HepG2 (cell line): ENCODE measurements around the gene NAV2.

Experiments used
- AHDC1 ChIP-seq: sonication (generic); formaldehyde crosslinking; IDR thresholded peaks from 2 replicates; pipeline ENCODE4 v1.5.1; 2020; ENCODE audit warnings: mild to moderate bottlenecking, missing genetic modification reagents, borderline replicate concordance
- EZH2 ChIP-seq: conservative IDR thresholded peaks from 2 replicates; pipeline ENCODE4 v1.6.1; 2012; ENCODE audit warnings: mild to moderate bottlenecking, low read depth, low read length, moderate library complexity
- MXI1 ChIP-seq: IDR thresholded peaks from 3 replicates; pipeline ENCODE4 v1.6.1; 2012; ENCODE audit warnings: low read depth, low read length, inconsistent platforms, borderline replicate concordance
- NFE2 ChIP-seq: sonication (generic); formaldehyde crosslinking; IDR thresholded peaks from 2 replicates; pipeline ENCODE4 v1.4.0; 2020; ENCODE audit warnings: missing genetic modification reagents
- NFRKB ChIP-seq: fragments of 450-650 bp; IDR thresholded peaks from 2 replicates; pipeline ENCODE4 v1.6.1; 2017
- POLR2A ChIP-seq, 2 experiments: IDR thresholded peaks; 2 replicates each; pipeline ENCODE4 v1.6.1; 2011; ENCODE audit warnings: low read depth in 2 of 2, low read length in 2 of 2, mild to moderate bottlenecking in 1 of 2, moderate library complexity in 1 of 2; ENCODE audit not compliant: insufficient read depth in 1 of 2
- POLR2AphosphoS5 ChIP-seq: IDR thresholded peaks from 2 replicates; pipeline ENCODE4 v1.6.1; 2012; ENCODE audit warnings: low read depth, low read length
- U2AF1 ChIP-seq: fragments of 200-400 bp; formaldehyde crosslinking; optimal IDR thresholded peaks from 2 replicates; pipeline ENCODE3; 2017; ENCODE audit warnings: mild to moderate bottlenecking, low read depth, low read length
- USF2 ChIP-seq, 2 experiments: sonication (generic) in 1 of 2; formaldehyde crosslinking in 1 of 2; IDR thresholded peaks; 2 replicates each; pipeline versions ENCODE4 v1.5.1 to v1.6.1; 2011 to 2020; ENCODE audit warnings: borderline replicate concordance in 1 of 2, low read depth in 1 of 2, low read length in 1 of 2, mild to moderate bottlenecking in 1 of 2, missing genetic modification reagents in 1 of 2, moderate library complexity in 1 of 2
- YY1 ChIP-seq: IDR thresholded peaks from 2 replicates; pipeline ENCODE4 v1.6.1; 2011; ENCODE audit warnings: low read length, low read depth, moderate library complexity, mild to moderate bottlenecking; ENCODE audit not compliant: insufficient read depth, insufficient replicate concordance
- ZNF484 ChIP-seq: sonication (generic); formaldehyde crosslinking; IDR thresholded peaks from 2 replicates; pipeline ENCODE4 v1.5.1; 2020; ENCODE audit warnings: mild to moderate bottlenecking, low read depth, missing genetic modification reagents, borderline replicate concordance
- TF ChIP-seq, protein P1 (sequence below): sonication (generic); formaldehyde crosslinking; conservative IDR thresholded peaks from 2 replicates; pipeline ENCODE4 v1.4.0; 2020; ENCODE audit warnings: missing genetic modification reagents
- TF ChIP-seq, protein P2 (sequence below): sonication (generic); formaldehyde crosslinking; IDR thresholded peaks from 2 replicates; pipeline ENCODE4 v1.5.0; 2020; ENCODE audit warnings: mild to moderate bottlenecking, missing genetic modification reagents, moderate library complexity
- TF ChIP-seq, protein P3 (sequence below): sonication (generic); formaldehyde crosslinking; IDR thresholded peaks from 2 replicates; pipeline ENCODE4 v1.5.1; 2020; ENCODE audit warnings: missing genetic modification reagents, mild to moderate bottlenecking, borderline replicate concordance

DNA sequence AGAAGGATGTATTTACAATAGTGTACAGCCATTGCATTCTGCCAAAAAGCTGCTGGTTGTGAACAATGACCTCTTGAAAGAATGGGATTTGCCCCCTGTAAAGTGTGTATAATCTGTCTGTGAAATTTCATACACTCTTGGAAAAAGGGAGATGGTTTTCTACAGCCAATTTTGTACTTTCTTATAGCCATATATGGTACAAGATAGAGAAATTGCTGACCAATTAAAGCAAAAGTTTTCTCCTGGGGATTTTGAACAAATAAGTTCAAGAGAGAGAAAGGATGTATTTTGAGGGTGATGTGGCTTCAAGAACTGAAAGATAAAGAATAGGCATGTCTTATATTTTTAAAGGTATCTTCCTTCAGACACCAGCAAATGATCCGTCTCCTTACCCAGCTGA, 211.0 kb downstream of the NAV2 start:
- TF ChIP-seq NFE2 (no peak), U2AF1 (no peak), POLR2AphosphoS5 (no peak), POLR2A (IDR thresholded peaks at IDR 0.05; ENCODE audit: insufficient read depth in 1 of 2, low read depth in 2 of 2, low read length in 2 of 2) (no peak), MXI1 (no peak), NFRKB (no peak), YY1 (no peak), USF2 (IDR thresholded peaks at IDR 0.05; ENCODE audit: low read depth, low read length) (no peak), USF2 (CRISPR knock-in tag; IDR thresholded peaks at IDR 0.05; ENCODE audit: borderline replicate concordance) (no peak), ZNF484 (no peak), EZH2 (no peak), AHDC1 (CRISPR knock-in tag) (no peak)
- TF ChIP-seq, protein P1, sequence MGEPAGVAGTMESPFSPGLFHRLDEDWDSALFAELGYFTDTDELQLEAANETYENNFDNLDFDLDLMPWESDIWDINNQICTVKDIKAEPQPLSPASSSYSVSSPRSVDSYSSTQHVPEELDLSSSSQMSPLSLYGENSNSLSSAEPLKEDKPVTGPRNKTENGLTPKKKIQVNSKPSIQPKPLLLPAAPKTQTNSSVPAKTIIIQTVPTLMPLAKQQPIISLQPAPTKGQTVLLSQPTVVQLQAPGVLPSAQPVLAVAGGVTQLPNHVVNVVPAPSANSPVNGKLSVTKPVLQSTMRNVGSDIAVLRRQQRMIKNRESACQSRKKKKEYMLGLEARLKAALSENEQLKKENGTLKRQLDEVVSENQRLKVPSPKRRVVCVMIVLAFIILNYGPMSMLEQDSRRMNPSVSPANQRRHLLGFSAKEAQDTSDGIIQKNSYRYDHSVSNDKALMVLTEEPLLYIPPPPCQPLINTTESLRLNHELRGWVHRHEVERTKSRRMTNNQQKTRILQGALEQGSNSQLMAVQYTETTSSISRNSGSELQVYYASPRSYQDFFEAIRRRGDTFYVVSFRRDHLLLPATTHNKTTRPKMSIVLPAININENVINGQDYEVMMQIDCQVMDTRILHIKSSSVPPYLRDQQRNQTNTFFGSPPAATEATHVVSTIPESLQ (CRISPR knock-in tag): no peak
- TF ChIP-seq, protein P2, sequence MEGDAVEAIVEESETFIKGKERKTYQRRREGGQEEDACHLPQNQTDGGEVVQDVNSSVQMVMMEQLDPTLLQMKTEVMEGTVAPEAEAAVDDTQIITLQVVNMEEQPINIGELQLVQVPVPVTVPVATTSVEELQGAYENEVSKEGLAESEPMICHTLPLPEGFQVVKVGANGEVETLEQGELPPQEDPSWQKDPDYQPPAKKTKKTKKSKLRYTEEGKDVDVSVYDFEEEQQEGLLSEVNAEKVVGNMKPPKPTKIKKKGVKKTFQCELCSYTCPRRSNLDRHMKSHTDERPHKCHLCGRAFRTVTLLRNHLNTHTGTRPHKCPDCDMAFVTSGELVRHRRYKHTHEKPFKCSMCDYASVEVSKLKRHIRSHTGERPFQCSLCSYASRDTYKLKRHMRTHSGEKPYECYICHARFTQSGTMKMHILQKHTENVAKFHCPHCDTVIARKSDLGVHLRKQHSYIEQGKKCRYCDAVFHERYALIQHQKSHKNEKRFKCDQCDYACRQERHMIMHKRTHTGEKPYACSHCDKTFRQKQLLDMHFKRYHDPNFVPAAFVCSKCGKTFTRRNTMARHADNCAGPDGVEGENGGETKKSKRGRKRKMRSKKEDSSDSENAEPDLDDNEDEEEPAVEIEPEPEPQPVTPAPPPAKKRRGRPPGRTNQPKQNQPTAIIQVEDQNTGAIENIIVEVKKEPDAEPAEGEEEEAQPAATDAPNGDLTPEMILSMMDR (CRISPR knock-in tag): no peak
- TF ChIP-seq, protein P3, sequence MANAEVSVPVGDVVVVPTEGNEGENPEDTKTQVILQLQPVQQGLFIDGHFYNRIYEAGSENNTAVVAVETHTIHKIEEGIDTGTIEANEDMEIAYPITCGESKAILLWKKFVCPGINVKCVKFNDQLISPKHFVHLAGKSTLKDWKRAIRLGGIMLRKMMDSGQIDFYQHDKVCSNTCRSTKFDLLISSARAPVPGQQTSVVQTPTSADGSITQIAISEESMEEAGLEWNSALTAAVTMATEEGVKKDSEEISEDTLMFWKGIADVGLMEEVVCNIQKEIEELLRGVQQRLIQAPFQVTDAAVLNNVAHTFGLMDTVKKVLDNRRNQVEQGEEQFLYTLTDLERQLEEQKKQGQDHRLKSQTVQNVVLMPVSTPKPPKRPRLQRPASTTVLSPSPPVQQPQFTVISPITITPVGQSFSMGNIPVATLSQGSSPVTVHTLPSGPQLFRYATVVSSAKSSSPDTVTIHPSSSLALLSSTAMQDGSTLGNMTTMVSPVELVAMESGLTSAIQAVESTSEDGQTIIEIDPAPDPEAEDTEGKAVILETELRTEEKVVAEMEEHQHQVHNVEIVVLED: no peak
